HCT116 (cell line): Measurements from ENCODE around the gene TMPO.

Experiments used
- CTCF ChIP-seq, 3 experiments: fragments of 200-600 bp in 1 of 3; sonication (generic) in 1 of 3; IDR thresholded peaks in 2 of 3; conservative IDR thresholded peaks in 1 of 3; 2 replicates each; pipeline ENCODE4 v1.5.1; 2012 to 2017; ENCODE audit warnings: low read depth in 2 of 3, low read length in 2 of 3, antibody characterized with exemption in 1 of 3, borderline replicate concordance in 1 of 3, control low read depth in 1 of 3, mild to moderate bottlenecking in 1 of 3, mixed read lengths in 1 of 3, mixed run types in 1 of 3, moderate library complexity in 1 of 3; ENCODE audit not compliant: insufficient read depth in 1 of 3
- EGR1 ChIP-seq: IDR thresholded peaks from 2 replicates; pipeline ENCODE4 v1.6.1; 2012; ENCODE audit warnings: low read depth
- EZH2 ChIP-seq: fragments of 200-600 bp; sonication (generic); IDR thresholded peaks from 2 replicates; pipeline ENCODE4 v1.6.1; 2017; ENCODE audit warnings: antibody characterized with exemption, mixed run types
- POLR2A ChIP-seq: IDR thresholded peaks from 2 replicates; pipeline ENCODE4 v1.7.0; 2011; ENCODE audit warnings: borderline replicate concordance; ENCODE audit not compliant: insufficient read depth, insufficient read length; ENCODE audit errors: extremely low read depth
- TCF7L2 ChIP-seq: IDR thresholded peaks from 2 replicates; pipeline ENCODE4 v1.7.0; 2011; ENCODE audit warnings: borderline replicate concordance, inconsistent platforms; ENCODE audit not compliant: insufficient read depth, insufficient read length; ENCODE audit errors: extremely low read depth
- ZNF274 ChIP-seq: fragments of 200-500 bp; sonication (Bioruptor generic); IDR thresholded peaks from 2 replicates; pipeline ENCODE4 v1.6.1; 2014; ENCODE audit warnings: mild to moderate bottlenecking, low read depth, low read length, inconsistent platforms

GRCh38 chr12:98578392-98578791 lies 63.0 kb downstream of the TMPO start:
- no peak for TF ChIP-seq POLR2A
- TF ChIP-seq CTCF (IDR thresholded peaks at IDR 0.05 in 2 of 3, conservative IDR thresholded peaks at IDR 0.05 in 1 of 3; ENCODE audit: borderline replicate concordance in 1 of 3, insufficient read depth in 1 of 3, low read depth in 2 of 3, low read length in 2 of 3) = no peak
- TF ChIP-seq EGR1 = no peak
- TF ChIP-seq TCF7L2 = no peak
- TF ChIP-seq ZNF274 = no peak
- no peak for TF ChIP-seq EZH2
